HG03342 (cell line): ENCODE measurements around the gene CD274.
"Not testable (repeated sequence)": the region's sequence is repeated elsewhere in the genome, so short reads cannot be mapped to it uniquely, and the experiment has no call there.

Experiments used
- ATAC-seq: cut with Tn5 transposase; IDR thresholded peaks from one replicate; pipeline ENCODE4 v1.9.1; 2021; ENCODE audit warnings: mild to moderate bottlenecking, moderate library complexity; ENCODE audit not compliant: unreplicated experiment

The CD274 gene

DNA sequence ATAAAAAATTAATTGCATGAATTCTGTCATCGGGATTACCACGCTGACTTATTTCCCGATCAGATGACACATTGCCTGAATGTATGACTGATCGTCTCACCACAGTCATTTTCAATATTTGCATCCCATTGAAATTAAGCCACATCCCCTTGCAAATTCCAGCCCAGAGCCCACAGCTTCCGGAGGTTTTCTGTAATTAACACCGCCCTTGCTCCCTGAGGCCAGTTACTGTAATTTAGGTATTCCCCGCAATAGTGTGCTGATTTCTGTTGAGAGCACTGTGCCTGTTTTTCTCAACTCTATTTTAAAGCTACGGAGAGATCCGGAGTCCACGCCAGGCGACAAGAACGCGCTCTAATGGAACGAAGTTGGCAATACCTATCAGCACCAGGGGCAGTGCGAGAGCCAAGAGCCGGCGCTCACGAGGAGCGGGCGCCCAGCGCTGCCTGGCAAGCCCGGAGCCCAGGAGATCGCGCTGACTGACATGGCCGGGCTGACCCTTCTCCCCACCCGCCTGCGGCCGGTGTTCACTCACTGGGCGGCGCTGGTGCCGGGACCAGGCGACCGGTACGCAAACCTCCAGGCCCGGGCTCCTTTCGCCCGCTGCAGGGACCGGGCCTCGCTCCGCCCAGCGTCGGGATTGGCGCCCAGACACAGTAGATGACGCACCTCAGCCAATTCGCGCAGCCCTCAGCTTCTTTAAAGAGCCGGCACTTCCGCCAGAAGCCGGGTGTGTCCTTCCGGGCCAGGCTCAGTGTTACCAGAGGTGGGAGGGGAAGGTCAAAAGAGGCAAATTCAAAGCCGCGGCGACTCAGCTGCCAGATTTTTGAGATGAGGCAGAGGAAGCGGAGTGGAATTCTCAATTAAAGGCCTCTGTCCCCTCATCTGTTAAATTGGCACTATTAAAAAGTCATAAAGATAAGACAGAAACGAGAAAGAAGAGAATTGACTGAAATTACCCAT is 12.8 kb upstream of the CD274 start, which contains the start of gene PLGRKT:
TSS of gene PLGRKT (minus strand) at position 672 of the 963 bp plus-strand sequence. CDS start 5,948 bp downstream, outside the sequence.
- peak; percentile 78 for ATAC-seq

GRCh38 chr9:5438301-5439162 is 11.8 kb upstream of the CD274 start:
- peak; percentile 64 for ATAC-seq

- no peak for ATAC-seq
Measured at GRCh38 chr9:5440426-5440825, 9.9 kb upstream of the CD274 start.

- no peak for ATAC-seq
Measured at GRCh38 chr9:5441043-5441442, 9.3 kb upstream of the CD274 start.

DNA sequence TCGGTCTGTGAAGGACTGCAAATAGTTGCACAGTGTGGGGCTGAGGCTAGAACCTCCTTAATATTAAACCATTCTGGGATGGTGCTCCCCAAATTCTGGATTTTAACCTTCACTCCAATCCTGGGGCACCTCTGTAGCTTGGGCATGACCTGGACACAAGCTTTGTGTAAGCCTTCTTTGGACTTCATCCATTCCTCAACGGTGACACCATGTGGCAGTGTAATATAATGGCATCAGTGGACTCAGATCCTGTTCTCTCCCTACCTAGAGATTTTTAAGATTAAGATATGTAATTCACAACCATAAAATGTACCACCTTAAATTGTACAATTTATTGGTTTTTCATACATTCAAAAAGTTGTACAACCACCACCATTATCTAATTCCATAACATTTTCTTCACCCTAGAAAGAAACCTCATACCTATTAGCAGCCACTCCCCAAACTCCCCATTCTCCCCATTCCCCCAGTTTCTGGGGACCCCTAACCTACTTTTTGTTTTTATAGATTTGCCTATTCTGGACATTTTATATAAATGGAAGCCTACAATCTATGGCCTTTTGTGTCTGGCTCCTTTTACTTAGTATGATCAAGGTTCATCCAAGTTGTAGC is 7.8 kb upstream of the CD274 start:
- ATAC-seq, result no peak

- no peak for ATAC-seq
Measured at GRCh38 chr9:5443850-5444249, 6.5 kb upstream of the CD274 start.

DNA sequence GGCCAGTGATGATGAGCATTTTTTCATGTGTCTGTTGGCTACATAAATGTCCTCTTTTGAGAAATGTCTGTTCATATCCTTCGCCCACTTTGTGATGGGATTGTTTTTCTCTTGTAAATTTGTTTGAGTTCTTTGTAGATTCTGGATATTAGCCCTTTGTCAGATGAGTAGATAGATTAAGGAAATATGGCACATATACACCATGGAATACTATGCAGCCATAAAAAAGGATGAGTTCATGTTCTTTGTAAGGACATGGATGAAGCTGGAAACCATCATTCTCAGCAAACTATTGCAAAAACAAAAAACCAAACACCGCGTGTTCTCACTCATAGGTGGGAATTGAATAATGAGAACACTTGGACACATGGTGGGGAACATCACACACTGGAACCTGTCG is 5.2 kb upstream of the CD274 start:
- ATAC-seq, result not testable (repeated sequence)

DNA sequence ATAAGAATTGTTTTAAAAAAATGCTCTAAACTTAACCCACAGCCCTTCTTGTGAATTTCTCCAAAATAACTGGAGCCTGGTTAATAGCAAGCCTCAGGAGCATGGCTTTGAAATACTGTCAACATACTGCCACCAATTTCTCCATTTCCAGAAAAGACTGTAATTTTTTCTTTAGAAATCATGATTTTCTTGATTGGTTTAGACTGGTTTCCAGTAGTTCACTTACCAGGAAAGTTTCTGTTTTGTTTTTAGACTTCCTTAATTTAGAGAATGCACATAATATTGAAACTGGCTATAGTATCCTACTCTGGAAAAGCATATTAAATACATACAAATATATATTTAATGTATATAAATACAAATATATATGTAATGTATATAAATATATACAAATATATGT is 4.5 kb upstream of the CD274 start:
- no peak for ATAC-seq

GRCh38 chr9:5446451-5447236 is 3.7 kb upstream of the CD274 start:
- no peak for ATAC-seq

GRCh38 chr9:5447337-5447736 is 3.0 kb upstream of the CD274 start:
- ATAC-seq, result no peak

- no peak for ATAC-seq
Measured at GRCh38 chr9:5448016-5448415, 2.3 kb upstream of the CD274 start.

DNA sequence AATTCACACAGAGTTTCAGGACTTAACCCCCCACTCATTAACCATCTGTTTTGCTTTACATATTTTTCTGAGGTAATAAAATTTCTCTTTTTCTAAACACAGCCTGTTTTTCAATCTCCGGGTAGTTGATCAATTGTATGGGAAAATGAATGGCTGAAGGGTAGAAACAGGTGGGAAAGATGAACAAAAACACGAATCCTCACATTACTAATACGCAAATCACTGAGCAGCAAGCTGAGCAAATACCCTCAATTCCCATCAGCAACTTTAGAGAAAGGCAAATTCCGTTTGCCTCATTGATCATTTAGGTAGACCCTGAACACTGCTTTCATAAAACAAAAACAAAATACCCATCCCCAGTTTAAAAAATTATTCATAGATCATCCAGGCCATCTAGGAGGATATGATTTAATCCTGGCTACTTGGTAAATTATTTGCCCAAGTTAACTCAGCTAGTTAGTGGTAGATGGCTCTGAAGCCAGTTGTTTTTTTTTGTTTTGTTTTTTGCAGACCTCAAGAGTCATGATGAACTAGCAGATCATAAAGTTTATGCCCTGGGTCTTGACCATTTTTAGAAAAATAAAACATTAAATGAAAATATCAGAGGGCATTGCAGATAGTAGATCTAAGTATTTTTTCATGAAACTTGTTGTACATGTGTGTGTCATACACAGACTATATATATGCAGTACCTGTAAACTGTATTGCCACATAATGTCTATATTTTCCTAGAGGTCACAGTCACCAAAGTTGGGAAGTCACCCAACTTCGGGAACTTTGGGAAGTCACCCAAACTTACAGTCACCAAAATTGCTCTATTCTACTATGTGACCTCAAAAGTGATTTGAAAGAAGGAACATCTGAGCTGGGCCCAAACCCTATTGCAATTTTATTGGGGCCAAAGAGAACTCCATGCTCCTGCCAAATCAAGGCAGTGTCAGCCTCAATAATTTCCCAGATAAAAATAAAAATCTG is 1.6 kb upstream of the CD274 start:
- no peak for ATAC-seq

- ATAC-seq, result no peak
Measured at GRCh38 chr9:5449521-5450358, 602 bp upstream of the CD274 start.

GRCh38 chr9:5452286-5452609 is 1.9 kb downstream of the CD274 start:
- ATAC-seq, result no peak

- no peak for ATAC-seq
Measured at GRCh38 chr9:5453004-5453403, 2.7 kb downstream of the CD274 start.

DNA sequence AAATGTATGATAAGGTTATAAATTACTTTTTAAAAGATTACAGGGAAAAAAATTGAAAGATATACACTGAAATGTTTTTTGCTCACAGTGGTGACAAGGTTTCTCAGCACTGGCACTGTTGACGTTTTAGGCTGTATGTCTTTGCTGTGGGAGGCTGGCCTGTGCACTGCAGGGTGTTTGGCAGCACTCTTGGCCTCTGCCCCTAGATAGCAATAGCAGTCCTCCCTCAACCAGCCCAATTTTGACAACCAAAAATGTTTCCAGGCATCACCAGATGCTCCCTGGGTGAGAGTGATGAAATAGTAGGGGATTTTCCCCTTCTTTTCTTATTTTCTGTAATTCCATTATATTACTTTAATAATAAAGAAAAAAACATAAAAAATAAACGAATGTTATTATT is 3.3 kb downstream of the CD274 start:
- no peak for ATAC-seq

- ATAC-seq, result peak; percentile 23
Measured at GRCh38 chr9:5455181-5455580, 4.8 kb downstream of the CD274 start.

DNA sequence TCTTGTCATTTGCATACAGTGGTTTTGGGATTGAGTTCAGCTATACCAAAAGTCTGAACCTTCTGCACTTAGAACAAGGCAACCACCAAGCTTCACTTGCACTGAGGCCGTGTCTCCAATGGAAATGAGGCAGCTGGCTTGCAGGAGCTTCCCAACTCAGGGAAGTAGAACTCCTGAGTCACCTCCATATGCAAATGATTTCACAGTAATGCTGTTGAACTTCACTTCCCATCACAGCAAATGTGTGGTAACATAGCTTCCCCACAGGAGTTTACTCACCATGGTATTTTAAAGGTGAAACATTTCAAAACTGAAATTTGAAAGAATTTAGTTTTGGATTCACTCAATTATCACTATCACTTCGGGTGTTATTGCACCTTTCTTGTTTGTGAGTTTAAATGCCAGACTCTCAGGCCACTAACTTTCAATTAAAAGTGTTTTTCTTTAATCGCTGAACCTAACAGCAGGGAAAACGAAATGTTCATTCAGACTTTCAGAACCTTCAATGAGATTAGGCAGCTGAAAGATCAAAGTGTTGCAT is 9.0 kb downstream of the CD274 start:
- no peak for ATAC-seq
